Measurements from ENCODE around the gene DCAF7.

DNA sequence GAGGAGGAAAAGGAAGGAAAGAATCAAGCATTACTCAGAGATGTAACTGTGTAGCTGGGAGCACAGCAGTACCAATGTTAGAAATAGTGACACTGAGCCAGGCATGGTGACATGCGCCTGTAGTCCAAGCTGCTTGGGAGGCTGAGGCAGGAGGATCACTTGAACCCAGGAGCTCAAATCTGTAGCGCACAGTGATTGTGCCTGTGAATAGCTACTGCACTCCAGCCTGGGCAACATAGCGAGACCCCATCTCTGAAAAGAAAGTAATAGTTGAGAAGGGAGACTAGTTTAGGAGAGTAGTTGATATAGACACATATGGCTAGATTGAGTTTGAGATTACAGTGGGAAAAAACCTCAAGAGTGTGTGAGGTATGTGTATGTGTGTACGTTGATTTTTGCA, 89.8 kb downstream of the DCAF7 start:
- TF ChIP-seq, protein P1, sequence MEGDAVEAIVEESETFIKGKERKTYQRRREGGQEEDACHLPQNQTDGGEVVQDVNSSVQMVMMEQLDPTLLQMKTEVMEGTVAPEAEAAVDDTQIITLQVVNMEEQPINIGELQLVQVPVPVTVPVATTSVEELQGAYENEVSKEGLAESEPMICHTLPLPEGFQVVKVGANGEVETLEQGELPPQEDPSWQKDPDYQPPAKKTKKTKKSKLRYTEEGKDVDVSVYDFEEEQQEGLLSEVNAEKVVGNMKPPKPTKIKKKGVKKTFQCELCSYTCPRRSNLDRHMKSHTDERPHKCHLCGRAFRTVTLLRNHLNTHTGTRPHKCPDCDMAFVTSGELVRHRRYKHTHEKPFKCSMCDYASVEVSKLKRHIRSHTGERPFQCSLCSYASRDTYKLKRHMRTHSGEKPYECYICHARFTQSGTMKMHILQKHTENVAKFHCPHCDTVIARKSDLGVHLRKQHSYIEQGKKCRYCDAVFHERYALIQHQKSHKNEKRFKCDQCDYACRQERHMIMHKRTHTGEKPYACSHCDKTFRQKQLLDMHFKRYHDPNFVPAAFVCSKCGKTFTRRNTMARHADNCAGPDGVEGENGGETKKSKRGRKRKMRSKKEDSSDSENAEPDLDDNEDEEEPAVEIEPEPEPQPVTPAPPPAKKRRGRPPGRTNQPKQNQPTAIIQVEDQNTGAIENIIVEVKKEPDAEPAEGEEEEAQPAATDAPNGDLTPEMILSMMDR (IDR thresholded peaks at IDR 0.05), result no peak
- no peak for TF ChIP-seq POLR2AphosphoS5 (IDR thresholded peaks at IDR 0.05; ENCODE audit: low read depth, low read length)
- TF ChIP-seq, protein P2, sequence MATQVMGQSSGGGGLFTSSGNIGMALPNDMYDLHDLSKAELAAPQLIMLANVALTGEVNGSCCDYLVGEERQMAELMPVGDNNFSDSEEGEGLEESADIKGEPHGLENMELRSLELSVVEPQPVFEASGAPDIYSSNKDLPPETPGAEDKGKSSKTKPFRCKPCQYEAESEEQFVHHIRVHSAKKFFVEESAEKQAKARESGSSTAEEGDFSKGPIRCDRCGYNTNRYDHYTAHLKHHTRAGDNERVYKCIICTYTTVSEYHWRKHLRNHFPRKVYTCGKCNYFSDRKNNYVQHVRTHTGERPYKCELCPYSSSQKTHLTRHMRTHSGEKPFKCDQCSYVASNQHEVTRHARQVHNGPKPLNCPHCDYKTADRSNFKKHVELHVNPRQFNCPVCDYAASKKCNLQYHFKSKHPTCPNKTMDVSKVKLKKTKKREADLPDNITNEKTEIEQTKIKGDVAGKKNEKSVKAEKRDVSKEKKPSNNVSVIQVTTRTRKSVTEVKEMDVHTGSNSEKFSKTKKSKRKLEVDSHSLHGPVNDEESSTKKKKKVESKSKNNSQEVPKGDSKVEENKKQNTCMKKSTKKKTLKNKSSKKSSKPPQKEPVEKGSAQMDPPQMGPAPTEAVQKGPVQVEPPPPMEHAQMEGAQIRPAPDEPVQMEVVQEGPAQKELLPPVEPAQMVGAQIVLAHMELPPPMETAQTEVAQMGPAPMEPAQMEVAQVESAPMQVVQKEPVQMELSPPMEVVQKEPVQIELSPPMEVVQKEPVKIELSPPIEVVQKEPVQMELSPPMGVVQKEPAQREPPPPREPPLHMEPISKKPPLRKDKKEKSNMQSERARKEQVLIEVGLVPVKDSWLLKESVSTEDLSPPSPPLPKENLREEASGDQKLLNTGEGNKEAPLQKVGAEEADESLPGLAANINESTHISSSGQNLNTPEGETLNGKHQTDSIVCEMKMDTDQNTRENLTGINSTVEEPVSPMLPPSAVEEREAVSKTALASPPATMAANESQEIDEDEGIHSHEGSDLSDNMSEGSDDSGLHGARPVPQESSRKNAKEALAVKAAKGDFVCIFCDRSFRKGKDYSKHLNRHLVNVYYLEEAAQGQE (IDR thresholded peaks at IDR 0.05; ENCODE audit: insufficient read depth in 1 of 2, low read depth in 2 of 2, low read length in 1 of 2), result no peak
- no peak for TF ChIP-seq TCF7L2 (IDR thresholded peaks at IDR 0.05; ENCODE audit: low read depth, low read length)
